DND-41 (cell line): Measurements from ENCODE around the gene SLC39A9.
"Not testable (repeated sequence)": the region's sequence is repeated elsewhere in the genome, so short reads cannot be mapped to it uniquely, and the experiment has no call there.

Source experiments
- ATAC-seq: fragments of 200-7000 bp; cut with Tn5 transposase; 3 replicates; pipeline ENCODE4 v1.9.1; 2021; ENCODE audit warnings: low read depth; ENCODE audit not compliant: insufficient read depth
- DNase-seq: peaks from one replicate; pipeline ENCODE4 v3.0.0-alpha.2; 2020
- H2AFZ ChIP-seq: 2 replicates; pipeline ENCODE4 v1.6.0; 2012; ENCODE audit warnings: low read depth, low read length
- H3K27ac ChIP-seq: 2 replicates; pipeline ENCODE4 v1.5.1; 2012; ENCODE audit warnings: low read length, inconsistent platforms
- H3K27me3 ChIP-seq: fragments of 200-600 bp; sonication (generic); 2 replicates; pipeline ENCODE4 v1.6.0; 2012; ENCODE audit warnings: low read length, mild to moderate bottlenecking, inconsistent platforms; ENCODE audit not compliant: insufficient read depth, poor library complexity
- H3K36me3 ChIP-seq: 2 replicates; pipeline ENCODE4 v1.5.1; 2012; ENCODE audit warnings: low read length, inconsistent platforms; ENCODE audit not compliant: insufficient read depth
- H3K4me1 ChIP-seq: 2 replicates; pipeline ENCODE4 v1.5.1; 2012; ENCODE audit warnings: mild to moderate bottlenecking, low read length; ENCODE audit not compliant: insufficient read depth
- H3K4me2 ChIP-seq: 2 replicates; pipeline ENCODE4 v1.6.0; 2012; ENCODE audit warnings: mild to moderate bottlenecking, moderate library complexity, low read length, inconsistent platforms; ENCODE audit not compliant: insufficient read depth
- H3K4me3 ChIP-seq, 2 experiments: fragments of 200-600 bp in 1 of 2; shearing (Covaris generic) in 1 of 2; 2 replicates each; pipeline ENCODE4 v1.5.1; 2012 to 2016; ENCODE audit warnings: inconsistent platforms in 2 of 2, low read length in 2 of 2, mild to moderate bottlenecking in 2 of 2, low read depth in 1 of 2, moderate library complexity in 1 of 2
- H3K79me2 ChIP-seq: 2 replicates; pipeline ENCODE4 v1.6.0; 2012; ENCODE audit warnings: low read length, inconsistent platforms; ENCODE audit not compliant: insufficient read depth
- H3K9ac ChIP-seq: 2 replicates; pipeline ENCODE4 v1.6.0; 2012; ENCODE audit warnings: low read depth, mild to moderate bottlenecking, inconsistent platforms, low read length, moderate library complexity
- H3K9me3 ChIP-seq: 2 replicates; pipeline ENCODE4 v1.5.1; 2012; ENCODE audit warnings: low read length, moderate library complexity, mild to moderate bottlenecking, inconsistent platforms; ENCODE audit not compliant: insufficient read depth, severe bottlenecking
- H4K20me1 ChIP-seq: 2 replicates; pipeline ENCODE4 v1.6.0; 2012; ENCODE audit warnings: low read length; ENCODE audit not compliant: insufficient read depth
- CTCF ChIP-seq: IDR thresholded peaks from 2 replicates; pipeline ENCODE4 v1.5.1; 2012; ENCODE audit warnings: borderline replicate concordance, low read length, moderate library complexity, mild to moderate bottlenecking; ENCODE audit not compliant: poor library complexity, severe bottlenecking; ENCODE audit errors: extremely low read depth
- EZH2 ChIP-seq: IDR thresholded peaks from 3 replicates; pipeline ENCODE4 v1.6.1; 2012; ENCODE audit warnings: borderline replicate concordance, low read depth, mild to moderate bottlenecking, moderate library complexity, low read length, inconsistent platforms; ENCODE audit not compliant: severe bottlenecking

Gene SLC39A9

GRCh38 chr14:69404883-69405282 is 6.4 kb downstream of the SLC39A9 start:
- no peaks in the 10 kb centered on the region; the same call in none of the 2 replicates for H3K36me3 ChIP-seq
- DNase-seq, result no peak
- H3K27ac ChIP-seq, result no peak overlapping the region
- H3K27me3 ChIP-seq, result no peaks in the 10 kb centered on the region
- H3K4me3 ChIP-seq, result no peak overlapping the region
- no peak for ATAC-seq
- H3K4me2 ChIP-seq, result no peak overlapping the region
- H3K9ac ChIP-seq, result no peak overlapping the region
- H4K20me1 ChIP-seq, result peaks cover 23% of the 10 kb centered on the region; the same call in 1 of the 2 replicates
- no peak overlapping the region for H2AFZ ChIP-seq
- no peaks in the 10 kb centered on the region for H3K9me3 ChIP-seq
- TF ChIP-seq CTCF, result no peak
- no peak for TF ChIP-seq EZH2
- peaks cover 97% of the 10 kb centered on the region for H3K79me2 ChIP-seq
- peaks cover 29% of the 10 kb centered on the region for H3K4me1 ChIP-seq

- H3K9ac ChIP-seq, result no peak overlapping the region
- H3K4me3 ChIP-seq, result no peak overlapping the region
- H3K4me2 ChIP-seq, result no peak overlapping the region
- no peak overlapping the region for H3K27ac ChIP-seq
- H3K36me3 ChIP-seq, result no peaks in the 10 kb centered on the region; the same call in 1 of the 2 replicates
- no peaks in the 10 kb centered on the region for H3K9me3 ChIP-seq
- no peak for TF ChIP-seq EZH2
- TF ChIP-seq CTCF, result no peak
- H3K4me1 ChIP-seq, result peaks cover 20% of the 10 kb centered on the region
- H3K79me2 ChIP-seq, result peaks cover 97% of the 10 kb centered on the region
- DNase-seq (no peak), ATAC-seq (no peak)
- no peaks in the 10 kb centered on the region for H3K27me3 ChIP-seq
- no peak overlapping the region for H2AFZ ChIP-seq
- peaks cover 19% of the 10 kb centered on the region; the same call in 1 of the 2 replicates for H4K20me1 ChIP-seq
These were observed 7.3 kb downstream of the SLC39A9 start for GRCh38 chr14:69405762-69406161.

- Histone ChIP-seq H3K36me3 (no peaks in the 10 kb centered on the region; the same call in 1 of the 2 replicates), H2AFZ (no peak overlapping the region), H4K20me1 (peaks cover 17% of the 10 kb centered on the region; the same call in 1 of the 2 replicates), H3K4me3 (no peak overlapping the region), H3K79me2 (peaks cover 90% of the 10 kb centered on the region), H3K9me3 (no peaks in the 10 kb centered on the region), H3K27me3 (no peaks in the 10 kb centered on the region), H3K4me1 (0 out of 2 replicates have a peak, but pooled peaks cover 3% of the 10 kb centered on the region), H3K4me2 (no peak overlapping the region), H3K27ac (no peak overlapping the region), H3K9ac (no peak overlapping the region)
- TF ChIP-seq EZH2, result no peak
- no peak for TF ChIP-seq CTCF
- DNase-seq (no peak), ATAC-seq (no peak)
These were observed 10.0 kb downstream of the SLC39A9 start for GRCh38 chr14:69408331-69408960.

GRCh38 chr14:69413483-69413882 is 15.0 kb downstream of the SLC39A9 start:
- Histone ChIP-seq H3K4me1 (no peaks in the 10 kb centered on the region), H3K4me2 (no peak overlapping the region), H3K27me3 (no peaks in the 10 kb centered on the region), H2AFZ (no peak overlapping the region), H4K20me1 (peaks cover 7% of the 10 kb centered on the region; the same call in 1 of the 2 replicates), H3K79me2 (peaks cover 74% of the 10 kb centered on the region), H3K36me3 (no peaks in the 10 kb centered on the region), H3K9ac (no peak overlapping the region), H3K27ac (no peak overlapping the region), H3K9me3 (no peaks in the 10 kb centered on the region), H3K4me3 (no peak overlapping the region)
- TF ChIP-seq CTCF, result no peak
- no peak for TF ChIP-seq EZH2
- ATAC-seq (no peak), DNase-seq (no peak)

GRCh38 chr14:69416087-69416486 is 17.6 kb downstream of the SLC39A9 start:
- peaks cover 63% of the 10 kb centered on the region for H3K79me2 ChIP-seq
- not testable (repeated sequence) for H3K27me3 ChIP-seq, H3K4me1 ChIP-seq, H3K36me3 ChIP-seq, H3K27ac ChIP-seq, H2AFZ ChIP-seq, H4K20me1 ChIP-seq, H3K4me3 ChIP-seq, H3K9me3 ChIP-seq, H3K9ac ChIP-seq, H3K4me2 ChIP-seq, ATAC-seq, DNase-seq
